ENCODE data around the gene C5. TPM values are rescaled to one million over a fixed set of nuclear protein-coding genes. Genes with fewer than 3 reads are reported as not detected.

Gene C5
- total RNA-seq, 3 donors from 2014 or later = 0.58 to 3.8 (median 1.3) TPM

DNA sequence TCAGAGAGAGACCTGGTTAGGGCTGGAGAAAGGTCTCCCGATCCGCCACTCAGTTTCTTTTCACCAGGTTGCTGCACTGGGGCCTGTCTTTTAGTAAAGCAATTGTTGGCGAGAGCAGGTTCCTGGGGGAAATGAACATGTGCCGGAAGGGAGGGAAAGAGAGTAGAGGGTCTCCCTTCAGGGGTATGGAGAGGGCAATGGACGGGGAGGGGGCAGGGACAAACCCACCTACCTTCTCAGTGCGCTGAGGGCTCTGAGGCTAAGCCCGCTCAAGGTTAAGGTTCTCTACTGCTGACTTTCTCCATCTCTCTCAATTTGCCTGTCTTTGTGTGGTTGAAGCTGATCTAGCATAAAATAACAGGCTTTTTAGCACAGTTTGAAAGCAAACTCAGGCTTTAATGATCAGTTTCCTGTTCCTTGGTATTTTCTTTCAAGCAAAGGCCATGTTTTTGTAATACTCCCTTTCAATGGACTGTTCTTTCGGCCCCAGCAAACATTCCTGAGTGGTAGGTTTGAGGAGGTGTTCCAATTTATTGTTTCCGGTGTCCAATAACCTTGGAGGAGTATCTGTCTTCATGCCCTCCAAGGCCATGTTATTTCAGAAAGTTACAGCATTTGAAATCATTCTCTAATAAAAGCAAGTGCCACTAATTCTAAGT, 98.0 kb downstream of the C5 start:
- ATAC-seq = no peak
- no peak for DNase-seq
- TF ChIP-seq, protein P1, sequence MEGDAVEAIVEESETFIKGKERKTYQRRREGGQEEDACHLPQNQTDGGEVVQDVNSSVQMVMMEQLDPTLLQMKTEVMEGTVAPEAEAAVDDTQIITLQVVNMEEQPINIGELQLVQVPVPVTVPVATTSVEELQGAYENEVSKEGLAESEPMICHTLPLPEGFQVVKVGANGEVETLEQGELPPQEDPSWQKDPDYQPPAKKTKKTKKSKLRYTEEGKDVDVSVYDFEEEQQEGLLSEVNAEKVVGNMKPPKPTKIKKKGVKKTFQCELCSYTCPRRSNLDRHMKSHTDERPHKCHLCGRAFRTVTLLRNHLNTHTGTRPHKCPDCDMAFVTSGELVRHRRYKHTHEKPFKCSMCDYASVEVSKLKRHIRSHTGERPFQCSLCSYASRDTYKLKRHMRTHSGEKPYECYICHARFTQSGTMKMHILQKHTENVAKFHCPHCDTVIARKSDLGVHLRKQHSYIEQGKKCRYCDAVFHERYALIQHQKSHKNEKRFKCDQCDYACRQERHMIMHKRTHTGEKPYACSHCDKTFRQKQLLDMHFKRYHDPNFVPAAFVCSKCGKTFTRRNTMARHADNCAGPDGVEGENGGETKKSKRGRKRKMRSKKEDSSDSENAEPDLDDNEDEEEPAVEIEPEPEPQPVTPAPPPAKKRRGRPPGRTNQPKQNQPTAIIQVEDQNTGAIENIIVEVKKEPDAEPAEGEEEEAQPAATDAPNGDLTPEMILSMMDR (IDR thresholded peaks at IDR 0.05) = no peak
- Histone ChIP-seq H3K4me1 (ENCODE audit: low read depth) (no peaks in the 10 kb centered on the region), H3K9me3 (no peaks in the 10 kb centered on the region), H3K4me3 (no peak overlapping the region), H3K36me3 (ENCODE audit: low read depth) (no peaks in the 10 kb centered on the region)
- intact Hi-C loops (cut with DNase I, micrococcal nuclease) = no loop called here

DNA sequence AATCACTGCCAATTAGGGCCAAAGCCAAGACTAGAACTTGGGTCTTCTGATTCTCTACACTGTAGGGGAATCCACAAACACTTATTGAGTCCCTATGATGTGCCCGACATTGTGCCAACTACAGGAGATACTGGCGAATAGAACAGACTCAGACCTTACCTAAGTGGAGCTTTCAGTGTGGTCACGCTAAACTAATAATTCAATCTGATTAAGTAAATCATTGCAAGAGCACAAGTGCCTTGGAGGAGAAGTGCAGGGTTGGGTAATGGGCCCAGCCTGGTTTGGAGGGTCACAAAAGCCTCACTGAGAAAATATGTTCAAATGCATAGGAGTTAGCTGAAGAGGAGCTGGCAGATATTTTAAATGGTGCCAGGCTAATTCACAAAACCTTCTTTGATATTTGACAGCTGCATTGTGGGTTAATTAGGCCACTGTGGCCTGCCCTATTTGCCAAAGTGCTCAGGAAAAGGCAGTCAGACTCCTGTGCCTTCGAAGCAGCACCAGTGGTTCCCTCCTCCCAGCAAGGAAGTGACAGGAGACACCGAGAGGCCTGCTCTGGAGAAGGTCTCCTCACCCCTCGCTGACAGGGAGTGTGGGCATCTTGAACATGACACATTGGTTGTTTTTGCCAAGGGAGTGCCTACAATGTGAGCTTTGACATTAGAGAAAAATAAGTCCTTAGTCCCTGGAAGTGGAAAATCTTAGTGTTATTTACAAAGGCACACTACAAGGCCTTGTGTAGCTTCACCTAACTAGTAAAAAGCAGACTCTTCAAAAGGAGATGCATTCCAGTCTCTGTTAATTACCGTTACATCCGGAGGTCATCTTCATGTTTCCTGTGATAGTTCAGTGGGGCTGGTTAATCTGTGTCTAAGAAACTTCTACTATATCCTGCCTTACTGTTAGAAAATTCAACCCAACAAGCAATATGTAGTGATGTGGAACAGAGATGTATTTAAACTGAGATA, 99.4 kb downstream of the C5 start:
- intact Hi-C loops (cut with DNase I, micrococcal nuclease) = no loop called here
- DNase-seq (no peak), ATAC-seq (no peak)
- no peaks in the 10 kb centered on the region for H3K36me3 ChIP-seq (ENCODE audit: low read depth)
- H3K4me1 ChIP-seq (ENCODE audit: low read depth) = no peaks in the 10 kb centered on the region
- H3K4me3 ChIP-seq = no peak overlapping the region
- TF ChIP-seq, protein P1 (IDR thresholded peaks at IDR 0.05) = no peak
- H3K9me3 ChIP-seq = no peaks in the 10 kb centered on the region

GRCh38 chr9:120949290-120949689, 100.8 kb downstream of the C5 start:
- H3K36me3 ChIP-seq (ENCODE audit: low read depth) = no peaks in the 10 kb centered on the region
- DNase-seq = no peak
- intact Hi-C loops (cut with DNase I, micrococcal nuclease) = no loop called here
- no peaks in the 10 kb centered on the region for H3K4me1 ChIP-seq (ENCODE audit: low read depth)
- H3K4me3 ChIP-seq = no peak overlapping the region
- no peak for ATAC-seq
- TF ChIP-seq, protein P1 (IDR thresholded peaks at IDR 0.05) = no peak
- H3K9me3 ChIP-seq = no peaks in the 10 kb centered on the region

DNA sequence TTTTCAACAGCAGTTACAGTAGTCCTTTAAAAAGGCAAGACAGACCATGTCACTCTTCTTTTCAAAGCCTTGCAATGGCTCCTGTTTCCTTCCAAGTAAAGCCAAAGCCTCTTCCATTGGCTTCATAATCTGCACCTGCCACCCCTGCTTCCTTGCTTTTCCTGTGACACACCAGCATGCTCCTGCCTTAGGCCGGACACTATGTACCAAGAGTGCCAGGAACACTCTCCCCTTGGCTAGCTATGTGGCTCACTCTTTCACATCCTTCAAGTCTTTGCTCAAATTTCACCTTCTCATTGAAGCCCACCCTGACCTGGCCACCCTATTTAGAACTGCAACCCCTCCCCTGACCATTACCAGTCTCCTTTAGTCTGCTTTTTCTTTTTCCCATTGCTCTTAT, 101.3 kb downstream of the C5 start:
- Histone ChIP-seq H3K36me3 (ENCODE audit: low read depth) (no peaks in the 10 kb centered on the region), H3K4me3 (no peak overlapping the region), H3K4me1 (ENCODE audit: low read depth) (no peaks in the 10 kb centered on the region), H3K9me3 (no peaks in the 10 kb centered on the region)
- TF ChIP-seq, protein P1 (IDR thresholded peaks at IDR 0.05) = no peak
- ATAC-seq = no peak
- intact Hi-C loops (cut with DNase I, micrococcal nuclease) = no loop called here
- DNase-seq = no peak

- no peak overlapping the region for H3K4me3 ChIP-seq
- H3K4me1 ChIP-seq (ENCODE audit: low read depth) = no peaks in the 10 kb centered on the region
- H3K36me3 ChIP-seq (ENCODE audit: low read depth) = no peaks in the 10 kb centered on the region
- TF ChIP-seq, protein P1 (IDR thresholded peaks at IDR 0.05) = no peak
- DNase-seq = no peak
- ATAC-seq = no peak
- intact Hi-C loops (cut with DNase I, micrococcal nuclease) = no loop called here
- H3K9me3 ChIP-seq = no peaks in the 10 kb centered on the region
Observed at GRCh38 chr9:120947222-120947621, 102.9 kb downstream of the C5 start.

Measured in mucosa of descending colon (tissue), 3 donors.